HG03025 (cell line): Measurements from ENCODE around the gene ANXA3.
"Not testable (repeated sequence)": the region's sequence is repeated elsewhere in the genome, so short reads cannot be mapped to it uniquely, and the experiment has no call there.

ENCODE experiments used
- ATAC-seq: cut with Tn5 transposase; IDR thresholded peaks from one replicate; pipeline ENCODE4 v1.9.1; 2021; ENCODE audit warnings: mild to moderate bottlenecking, moderate library complexity; ENCODE audit not compliant: unreplicated experiment, low FRiP score

Gene ANXA3

GRCh38 chr4:78551420-78552351 lies at the start of gene ANXA3:
Gene ANXA3 (plus strand): TSS chr4:78551770. CDS start chr4:78554474, 2,704 bp downstream.
- no peak for ATAC-seq

GRCh38 chr4:78506260-78506659 lies 45.3 kb upstream of the ANXA3 start:
- not testable (repeated sequence) for ATAC-seq

- no peak for ATAC-seq
These were observed 42.5 kb upstream of the ANXA3 start for GRCh38 chr4:78509043-78509442.

GRCh38 chr4:78510108-78510507 lies 41.5 kb upstream of the ANXA3 start:
- no peak for ATAC-seq

GRCh38 chr4:78510681-78511080 lies 40.9 kb upstream of the ANXA3 start:
- no peak for ATAC-seq

- ATAC-seq = no peak
These were observed 39.1 kb upstream of the ANXA3 start for GRCh38 chr4:78512357-78512920.

GRCh38 chr4:78513411-78513975 lies 38.1 kb upstream of the ANXA3 start:
- ATAC-seq = no peak

- ATAC-seq = no peak
These were observed 34.4 kb upstream of the ANXA3 start for GRCh38 chr4:78517050-78517652.

- no peak for ATAC-seq
These were observed 33.0 kb upstream of the ANXA3 start for GRCh38 chr4:78518561-78518960.

GRCh38 chr4:78519962-78520361 lies 31.6 kb upstream of the ANXA3 start:
- ATAC-seq = no peak

GRCh38 chr4:78520808-78521226 lies 30.8 kb upstream of the ANXA3 start:
- no peak for ATAC-seq

- no peak for ATAC-seq
These were observed 27.6 kb upstream of the ANXA3 start for GRCh38 chr4:78524009-78524408.

- no peak for ATAC-seq
These were observed 26.0 kb upstream of the ANXA3 start for GRCh38 chr4:78525559-78525958.

GRCh38 chr4:78527103-78527502 lies 24.5 kb upstream of the ANXA3 start:
- ATAC-seq = no peak

GRCh38 chr4:78527555-78527954 lies 24.0 kb upstream of the ANXA3 start:
- ATAC-seq = no peak

GRCh38 chr4:78528327-78528726 lies 23.2 kb upstream of the ANXA3 start:
- ATAC-seq = no peak

- no peak for ATAC-seq
These were observed 21.9 kb upstream of the ANXA3 start for GRCh38 chr4:78529569-78530209.

GRCh38 chr4:78532046-78532445 lies 19.5 kb upstream of the ANXA3 start:
- no peak for ATAC-seq

GRCh38 chr4:78533854-78534253 lies 17.7 kb upstream of the ANXA3 start:
- ATAC-seq = no peak

GRCh38 chr4:78534286-78534955 lies 17.1 kb upstream of the ANXA3 start:
- no peak for ATAC-seq
